SU-DHL-6 (cell line): ENCODE measurements around the gene KSR2.

ENCODE experiments used
- H2AFZ ChIP-seq: fragments of 200-600 bp; sonication (generic); 2 replicates; pipeline ENCODE4 v1.6.1; 2014; ENCODE audit warnings: low read depth, mild to moderate bottlenecking, moderate library complexity, mixed read lengths, antibody characterized with exemption, low read length; ENCODE audit not compliant: severe bottlenecking
- H3F3A ChIP-seq: fragments of 200-600 bp; shearing (Covaris generic); 2 replicates; pipeline ENCODE4 v1.6.0; 2016; ENCODE audit warnings: antibody characterized with exemption, mild to moderate bottlenecking; ENCODE audit not compliant: insufficient read depth
- H3K27ac ChIP-seq: fragments of 200-600 bp; sonication (generic); 2 replicates; pipeline ENCODE4 v1.5.1; 2016; ENCODE audit warnings: low read depth, mild to moderate bottlenecking, low read length, moderate library complexity, mixed read lengths
- H3K27me3 ChIP-seq: fragments of 200-600 bp; sonication (generic), shearing (Covaris generic); 2 replicates; pipeline ENCODE4 v1.6.0; 2014; ENCODE audit warnings: mild to moderate bottlenecking, low read length
- H3K36me3 ChIP-seq: fragments of 200-600 bp; sonication (generic); 2 replicates; pipeline ENCODE4 v1.6.1; 2014; ENCODE audit warnings: mild to moderate bottlenecking, low read length, mixed read lengths
- H3K4me2 ChIP-seq: fragments of 300-600, 200-600 bp; shearing (Covaris generic), sonication (generic); 2 replicates; pipeline ENCODE4 v1.6.0; 2014; ENCODE audit warnings: low read length, low read depth, mild to moderate bottlenecking; ENCODE audit not compliant: poor library complexity, severe bottlenecking
- H3K4me3 ChIP-seq: fragments of 200-600 bp; sonication (generic); 2 replicates; pipeline ENCODE4 v1.5.1; 2014; ENCODE audit warnings: antibody characterized with exemption, low read length, mild to moderate bottlenecking, mixed read lengths; ENCODE audit not compliant: insufficient read depth, poor library complexity, severe bottlenecking
- H3K79me2 ChIP-seq: fragments of 200-600 bp; sonication (generic); 2 replicates; pipeline ENCODE4 v1.6.1; 2014; ENCODE audit warnings: mild to moderate bottlenecking, low read length, moderate library complexity; ENCODE audit not compliant: insufficient read depth
- H3K9ac ChIP-seq: fragments of 200-600 bp; sonication (generic); 2 replicates; pipeline ENCODE4 v1.7.0; 2014; ENCODE audit warnings: mild to moderate bottlenecking, low read length
- H3K9me2 ChIP-seq: fragments of 200-600 bp; sonication (generic); replicated peaks from 2 replicates; pipeline ENCODE4 v1.6.1; 2014; ENCODE audit warnings: low read length; ENCODE audit not compliant: insufficient read depth
- H3K9me3 ChIP-seq: fragments of 200-600 bp; sonication (generic); 2 replicates; pipeline ENCODE4 v1.6.1; 2014; ENCODE audit warnings: low read length, mixed read lengths; ENCODE audit not compliant: insufficient read depth
- H4K20me1 ChIP-seq: fragments of 200-600 bp; sonication (generic); 2 replicates; pipeline ENCODE4 v1.6.1; 2014; ENCODE audit warnings: low read depth, mild to moderate bottlenecking, antibody characterized with exemption, low read length, moderate library complexity, mixed read lengths
- CTCF ChIP-seq: fragments of 200-600 bp; sonication (generic); IDR thresholded peaks from one replicate; pipeline ENCODE4 v1.5.1; 2017; ENCODE audit warnings: antibody characterized with exemption, mild to moderate bottlenecking, low read length, moderate library complexity; ENCODE audit not compliant: insufficient read depth, poor library complexity, severe bottlenecking
- EZH2phosphoT487 ChIP-seq: fragments of 200-600 bp; sonication (generic), shearing (Covaris generic); conservative IDR thresholded peaks from 2 replicates; pipeline ENCODE4 v1.6.1; 2018; ENCODE audit warnings: mild to moderate bottlenecking, antibody characterized with exemption, low read length, moderate library complexity, mixed read lengths

The KSR2 gene

GRCh38 chr12:117981267-117981666 is 12.5 kb upstream of the KSR2 start:
- Histone ChIP-seq H4K20me1 (no peaks in the 10 kb centered on the region), H3K36me3 (no peaks in the 10 kb centered on the region), H3K4me3 (no peak overlapping the region), H3K27ac (no peak overlapping the region), H3K9ac (no peak overlapping the region), H3K27me3 (no peaks in the 10 kb centered on the region), H3K4me2 (no peak overlapping the region), H3K79me2 (no peaks in the 10 kb centered on the region), H3K9me2 (no peaks in the 10 kb centered on the region), H3F3A (no peaks in the 10 kb centered on the region), H2AFZ (no peak overlapping the region), H3K9me3 (no peaks in the 10 kb centered on the region)
- TF ChIP-seq CTCF (no peak), EZH2phosphoT487 (no peak)

- Histone ChIP-seq H3K4me3 (no peak overlapping the region), H3K9me2 (no peaks in the 10 kb centered on the region), H3K9me3 (no peaks in the 10 kb centered on the region), H3K27me3 (no peaks in the 10 kb centered on the region), H3K9ac (no peak overlapping the region), H4K20me1 (no peaks in the 10 kb centered on the region), H2AFZ (no peak overlapping the region), H3K36me3 (no peaks in the 10 kb centered on the region), H3K4me2 (no peak overlapping the region), H3F3A (no peaks in the 10 kb centered on the region), H3K27ac (no peak overlapping the region), H3K79me2 (no peaks in the 10 kb centered on the region)
- TF ChIP-seq CTCF (no peak), EZH2phosphoT487 (no peak)
These were observed 11.8 kb upstream of the KSR2 start for GRCh38 chr12:117980616-117981015.

GRCh38 chr12:117977373-117977772 is 8.6 kb upstream of the KSR2 start:
- Histone ChIP-seq H3K36me3 (no peaks in the 10 kb centered on the region), H3F3A (no peaks in the 10 kb centered on the region), H2AFZ (no peak overlapping the region), H3K4me3 (no peak overlapping the region), H3K27me3 (no peaks in the 10 kb centered on the region), H3K9me3 (no peaks in the 10 kb centered on the region), H3K79me2 (no peaks in the 10 kb centered on the region), H4K20me1 (no peaks in the 10 kb centered on the region), H3K9ac (no peak overlapping the region), H3K4me2 (no peak overlapping the region), H3K27ac (no peak overlapping the region), H3K9me2 (no peaks in the 10 kb centered on the region)
- TF ChIP-seq EZH2phosphoT487 (no peak), CTCF (no peak)
